ENCODE results near the gene ABCD1.
"Not testable (repeated sequence)": the region's sequence is repeated elsewhere in the genome, so short reads cannot be mapped to it uniquely, and the experiment has no call there.

Gene ABCD1

DNA sequence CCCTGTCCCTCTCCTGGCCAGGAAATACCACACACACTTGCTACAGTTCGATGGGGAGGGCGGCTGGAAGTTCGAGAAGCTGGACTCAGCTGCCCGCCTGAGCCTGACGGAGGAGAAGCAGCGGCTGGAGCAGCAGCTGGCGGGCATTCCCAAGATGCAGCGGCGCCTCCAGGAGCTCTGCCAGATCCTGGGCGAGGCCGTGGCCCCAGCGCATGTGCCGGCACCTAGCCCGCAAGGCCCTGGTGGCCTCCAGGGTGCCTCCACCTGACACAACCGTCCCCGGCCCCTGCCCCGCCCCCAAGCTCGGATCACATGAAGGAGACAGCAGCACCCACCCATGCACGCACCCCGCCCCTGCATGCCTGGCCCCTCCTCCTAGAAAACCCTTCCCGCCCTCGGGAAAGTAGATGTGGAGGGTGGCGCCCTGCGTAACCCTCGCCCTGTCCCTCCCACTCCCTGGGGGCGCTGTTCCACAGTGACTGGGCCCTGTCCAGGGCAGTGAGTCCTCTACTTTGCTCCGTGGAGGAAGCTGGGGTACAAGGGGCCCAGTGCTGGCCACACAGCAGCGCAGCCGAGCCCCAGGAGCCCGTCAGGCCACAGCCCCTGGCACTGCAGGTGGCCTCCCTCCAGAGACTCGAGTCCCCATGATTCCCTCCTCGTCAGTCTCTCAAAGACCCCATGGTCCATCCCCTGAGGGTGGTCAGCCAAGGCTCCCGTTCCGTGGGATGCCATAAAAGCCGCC is 19.0 kb downstream of the ABCD1 start:
- not testable (repeated sequence) for H3K9me3 Mint-ChIP-seq; H3K36me3 Mint-ChIP-seq (ENCODE audit: low read depth); ATAC-seq; H3K27ac Mint-ChIP-seq; DNase-seq; H3K27me3 Mint-ChIP-seq; H3K4me3 Mint-ChIP-seq
- peaks cover 14% of the 10 kb centered on the region for H3K4me1 Mint-ChIP-seq

DNA sequence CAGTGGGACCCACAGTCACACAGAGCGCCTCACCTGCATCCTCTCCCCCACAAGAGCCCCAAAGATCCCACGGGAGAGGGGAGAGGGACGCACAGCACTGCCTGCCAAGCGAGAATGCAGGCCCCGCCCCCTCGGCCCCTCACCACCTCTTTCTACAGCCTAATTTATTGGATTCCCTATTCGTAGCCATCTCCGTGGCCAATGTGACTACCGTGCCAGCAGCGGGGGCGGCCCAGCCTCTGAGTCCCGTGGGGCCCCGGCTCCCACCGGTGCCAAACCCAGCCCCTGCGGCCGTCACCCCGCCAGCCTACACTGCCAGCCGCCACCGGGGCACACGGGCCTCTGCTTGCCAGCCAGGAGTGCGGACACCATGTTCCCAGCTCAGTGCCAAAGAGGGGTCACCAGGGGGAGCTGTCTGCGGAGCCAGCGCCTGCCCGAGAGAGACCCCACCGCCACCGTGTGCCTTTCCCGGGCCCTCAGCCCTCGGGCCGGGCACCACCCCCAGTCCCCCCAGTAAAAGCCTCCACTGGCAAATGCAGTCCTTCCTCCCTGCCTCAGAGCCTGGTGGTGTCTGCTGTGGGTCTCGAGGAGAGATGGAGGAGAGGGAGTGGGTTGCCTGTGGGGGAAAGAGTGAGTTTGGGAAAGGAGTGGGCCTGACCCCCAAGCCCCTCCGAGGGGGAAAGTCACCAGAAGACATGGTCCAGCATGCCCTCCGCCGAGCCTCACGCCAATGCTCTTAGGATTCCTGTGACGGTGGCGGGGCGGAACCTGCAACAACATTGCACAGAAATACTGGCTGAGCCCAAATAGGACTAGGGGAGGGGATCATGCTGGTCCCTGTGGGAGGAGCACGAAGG is 19.8 kb downstream of the ABCD1 start:
- ATAC-seq (no peak), DNase-seq (no peak)
- Mint-ChIP-seq H3K4me1 (peaks cover 14% of the 10 kb centered on the region), H3K9me3 (no peaks in the 10 kb centered on the region), H3K27me3 (peaks cover 4% of the 10 kb centered on the region), H3K27ac (no peak overlapping the region), H3K36me3 (ENCODE audit: low read depth) (no peaks in the 10 kb centered on the region), H3K4me3 (no peak overlapping the region)

DNA sequence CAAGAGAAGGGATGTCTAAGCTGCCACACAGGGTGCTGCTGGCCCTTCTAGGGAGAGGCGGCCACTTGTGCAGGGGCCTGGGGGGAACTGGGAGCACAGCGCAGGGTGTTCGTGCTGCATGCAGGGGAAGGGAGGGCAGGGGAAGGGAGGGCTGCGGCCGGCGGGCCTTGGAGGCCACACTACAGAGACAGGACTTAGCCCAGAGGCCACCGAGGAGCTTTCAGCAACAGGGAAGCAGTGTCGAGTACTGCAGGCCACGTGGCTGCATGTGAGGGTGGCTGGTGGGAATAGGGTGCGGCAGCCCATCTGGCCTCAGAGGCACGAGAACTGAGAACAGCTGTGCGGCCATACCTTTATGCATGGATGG is 20.4 kb downstream of the ABCD1 start:
- H3K4me3 Mint-ChIP-seq; H3K27ac Mint-ChIP-seq; H3K4me1 Mint-ChIP-seq; DNase-seq; ATAC-seq; H3K9me3 Mint-ChIP-seq; H3K27me3 Mint-ChIP-seq; H3K36me3 Mint-ChIP-seq (ENCODE audit: low read depth): not testable (repeated sequence)

DNA sequence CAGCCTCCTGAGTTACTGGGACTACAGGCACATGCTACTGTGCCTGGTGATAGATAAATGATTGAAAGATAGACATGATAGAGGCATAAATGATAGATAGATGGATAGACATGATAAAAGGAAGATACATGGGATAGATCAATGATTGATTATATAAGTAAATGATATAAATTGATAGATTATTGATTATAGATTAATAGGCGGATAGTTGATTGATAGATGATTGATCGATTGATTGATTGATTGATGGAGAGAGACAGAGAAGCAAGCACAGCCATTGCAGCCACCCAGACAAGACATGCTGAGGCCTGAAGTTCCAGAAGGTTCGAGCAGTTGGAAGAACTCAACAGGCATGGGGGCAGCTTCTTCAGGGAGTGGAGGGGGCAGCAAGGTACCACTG is 21.7 kb downstream of the ABCD1 start:
- Mint-ChIP-seq H3K4me1 (peaks cover 4% of the 10 kb centered on the region), H3K27me3 (peaks cover 4% of the 10 kb centered on the region), H3K36me3 (ENCODE audit: low read depth) (no peaks in the 10 kb centered on the region), H3K4me3 (no peak overlapping the region), H3K9me3 (no peaks in the 10 kb centered on the region), H3K27ac (no peak overlapping the region)
- no peak for ATAC-seq
- DNase-seq: no peak

GRCh38 chrX:153746991-153747390 is 22.3 kb downstream of the ABCD1 start:
- H3K9me3 Mint-ChIP-seq; H3K27ac Mint-ChIP-seq; H3K36me3 Mint-ChIP-seq (ENCODE audit: low read depth); ATAC-seq; DNase-seq; H3K4me1 Mint-ChIP-seq; H3K27me3 Mint-ChIP-seq; H3K4me3 Mint-ChIP-seq: not testable (repeated sequence)

GRCh38 chrX:153749017-153749416 is 24.4 kb downstream of the ABCD1 start:
- H3K36me3 Mint-ChIP-seq (ENCODE audit: low read depth); DNase-seq; ATAC-seq; H3K4me3 Mint-ChIP-seq; H3K9me3 Mint-ChIP-seq; H3K27me3 Mint-ChIP-seq; H3K27ac Mint-ChIP-seq; H3K4me1 Mint-ChIP-seq: not testable (repeated sequence)

- no peaks in the 10 kb centered on the region for H3K4me1 Mint-ChIP-seq
- H3K36me3 Mint-ChIP-seq (ENCODE audit: low read depth): no peaks in the 10 kb centered on the region
- no peaks in the 10 kb centered on the region for H3K27me3 Mint-ChIP-seq
- no peaks in the 10 kb centered on the region for H3K9me3 Mint-ChIP-seq
- no peak for ATAC-seq
- DNase-seq: no peak
- H3K27ac Mint-ChIP-seq: no peak overlapping the region
- no peak overlapping the region for H3K4me3 Mint-ChIP-seq
Measured at GRCh38 chrX:153750127-153750774, 25.6 kb downstream of the ABCD1 start.

DNA sequence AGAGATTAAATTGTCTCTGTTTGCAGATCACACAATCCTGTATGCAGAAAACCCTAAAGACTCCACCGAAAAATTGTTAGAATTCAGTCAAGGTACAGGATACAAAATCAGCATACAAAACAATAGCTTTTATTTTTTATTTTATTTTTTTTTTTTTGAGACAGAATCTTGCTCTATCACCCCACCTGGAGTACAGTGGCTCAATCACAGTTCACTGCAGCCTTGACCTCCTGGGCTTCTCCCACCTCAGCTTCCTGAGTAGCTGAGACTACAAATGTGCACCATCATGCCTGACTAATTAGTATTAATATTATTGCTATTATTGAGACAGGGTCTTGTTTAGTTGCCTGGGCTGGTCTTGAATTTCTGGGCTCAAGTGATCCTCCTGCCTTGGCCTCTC is 30.5 kb downstream of the ABCD1 start:
- Mint-ChIP-seq H3K4me1 (no peaks in the 10 kb centered on the region), H3K4me3 (no peak overlapping the region), H3K27me3 (no peaks in the 10 kb centered on the region), H3K27ac (no peak overlapping the region), H3K9me3 (no peaks in the 10 kb centered on the region), H3K36me3 (ENCODE audit: low read depth) (no peaks in the 10 kb centered on the region)
- no peak for ATAC-seq
- DNase-seq: no peak

DNA sequence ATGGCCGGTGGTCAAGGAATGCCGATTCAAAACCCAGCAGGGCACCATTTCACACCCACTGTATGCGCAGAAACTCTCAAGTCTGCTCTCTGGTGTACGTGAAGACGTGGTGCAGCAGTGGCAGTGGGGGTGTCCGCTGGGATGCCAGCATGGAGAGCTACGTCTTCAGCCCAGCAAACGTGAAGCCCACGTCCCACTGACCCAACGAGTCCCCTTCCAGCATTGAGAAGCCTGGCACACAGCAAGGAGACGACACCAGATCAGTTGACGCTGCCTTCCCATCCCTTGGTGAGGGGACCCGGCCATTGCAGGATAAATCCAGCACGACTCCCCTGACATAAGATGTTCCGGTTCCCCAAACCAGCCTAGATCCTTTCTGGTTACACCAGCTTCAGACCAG is 37.2 kb downstream of the ABCD1 start:
- H3K4me1 Mint-ChIP-seq: peaks cover 12% of the 10 kb centered on the region
- DNase-seq (no peak), ATAC-seq (no peak)
- H3K4me3 Mint-ChIP-seq: no peak overlapping the region
- H3K27ac Mint-ChIP-seq: no peak overlapping the region
- H3K27me3 Mint-ChIP-seq: no peaks in the 10 kb centered on the region
- no peaks in the 10 kb centered on the region for H3K9me3 Mint-ChIP-seq
- H3K36me3 Mint-ChIP-seq (ENCODE audit: low read depth): no peaks in the 10 kb centered on the region

- Mint-ChIP-seq H3K27ac (no peak overlapping the region), H3K4me3 (no peak overlapping the region), H3K36me3 (ENCODE audit: low read depth) (no peaks in the 10 kb centered on the region), H3K9me3 (no peaks in the 10 kb centered on the region), H3K27me3 (no peaks in the 10 kb centered on the region), H3K4me1 (peaks cover 13% of the 10 kb centered on the region)
- DNase-seq: no peak
- ATAC-seq: no peak
Measured at GRCh38 chrX:153762626-153763173, 38.0 kb downstream of the ABCD1 start.

GRCh38 chrX:153763298-153763932 is 38.8 kb downstream of the ABCD1 start:
- Mint-ChIP-seq H3K27ac (no peak overlapping the region), H3K4me3 (no peak overlapping the region), H3K4me1 (peaks cover 17% of the 10 kb centered on the region), H3K27me3 (no peaks in the 10 kb centered on the region), H3K36me3 (ENCODE audit: low read depth) (no peaks in the 10 kb centered on the region), H3K9me3 (no peaks in the 10 kb centered on the region)
- no peak for DNase-seq
- no peak for ATAC-seq

- peak; percentile 67 for ATAC-seq
- Mint-ChIP-seq H3K9me3 (no peaks in the 10 kb centered on the region), H3K36me3 (ENCODE audit: low read depth) (no peaks in the 10 kb centered on the region), H3K27ac (no peak within 1 kb of the TSS), H3K4me1 (peaks cover 17% of the 10 kb centered on the region), H3K4me3 (no peak within 1 kb of the TSS), H3K27me3 (no peaks in the 10 kb centered on the region)
- peak; percentile 79 for DNase-seq
Measured at GRCh38 chrX:153763989-153764755, 39.5 kb downstream of the ABCD1 start, which contains the start of gene PLXNB3. PLXNB3 (plus strand) TSS chrX:153764249; CDS start chrX:153765536, 1,287 bp downstream.

- H3K27ac Mint-ChIP-seq: no peak overlapping the region
- DNase-seq: no peak
- H3K4me3 Mint-ChIP-seq: no peak overlapping the region
- ATAC-seq: no peak
- H3K27me3 Mint-ChIP-seq: no peaks in the 10 kb centered on the region
- no peaks in the 10 kb centered on the region for H3K9me3 Mint-ChIP-seq
- no peaks in the 10 kb centered on the region for H3K36me3 Mint-ChIP-seq (ENCODE audit: low read depth)
- H3K4me1 Mint-ChIP-seq: peaks cover 17% of the 10 kb centered on the region
Measured at GRCh38 chrX:153764786-153765137, 40.1 kb downstream of the ABCD1 start.
